Measurements from ENCODE around the gene TMPRSS6. TPM values are rescaled to one million over a fixed set of nuclear protein-coding genes. Genes with fewer than 3 reads are reported as not detected.

Gene TMPRSS6
- total RNA-seq, 4 donors from 2014 or later = 0.27 to 0.88 TPM; not detected in 2

GRCh38 chr22:37107816-37108621 is 1.5 kb downstream of the TMPRSS6 start:
- no peak for DNase-seq
- Histone ChIP-seq H3K36me3 (no peaks in the 10 kb centered on the region), H3K27me3 (no peaks in the 10 kb centered on the region), H3K27ac (no peak overlapping the region), H3K9me3 (no peaks in the 10 kb centered on the region), H3K4me1 (peaks cover 0 to 5% (median 0%) of the 10 kb centered on the region in 4 donors), H3K4me3 (no peak overlapping the region)
- no peak for TF ChIP-seq POLR2A (IDR thresholded peaks at IDR 0.05)
- TF ChIP-seq, protein P1, sequence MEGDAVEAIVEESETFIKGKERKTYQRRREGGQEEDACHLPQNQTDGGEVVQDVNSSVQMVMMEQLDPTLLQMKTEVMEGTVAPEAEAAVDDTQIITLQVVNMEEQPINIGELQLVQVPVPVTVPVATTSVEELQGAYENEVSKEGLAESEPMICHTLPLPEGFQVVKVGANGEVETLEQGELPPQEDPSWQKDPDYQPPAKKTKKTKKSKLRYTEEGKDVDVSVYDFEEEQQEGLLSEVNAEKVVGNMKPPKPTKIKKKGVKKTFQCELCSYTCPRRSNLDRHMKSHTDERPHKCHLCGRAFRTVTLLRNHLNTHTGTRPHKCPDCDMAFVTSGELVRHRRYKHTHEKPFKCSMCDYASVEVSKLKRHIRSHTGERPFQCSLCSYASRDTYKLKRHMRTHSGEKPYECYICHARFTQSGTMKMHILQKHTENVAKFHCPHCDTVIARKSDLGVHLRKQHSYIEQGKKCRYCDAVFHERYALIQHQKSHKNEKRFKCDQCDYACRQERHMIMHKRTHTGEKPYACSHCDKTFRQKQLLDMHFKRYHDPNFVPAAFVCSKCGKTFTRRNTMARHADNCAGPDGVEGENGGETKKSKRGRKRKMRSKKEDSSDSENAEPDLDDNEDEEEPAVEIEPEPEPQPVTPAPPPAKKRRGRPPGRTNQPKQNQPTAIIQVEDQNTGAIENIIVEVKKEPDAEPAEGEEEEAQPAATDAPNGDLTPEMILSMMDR (IDR thresholded peaks at IDR 0.05) = no peak

DNA sequence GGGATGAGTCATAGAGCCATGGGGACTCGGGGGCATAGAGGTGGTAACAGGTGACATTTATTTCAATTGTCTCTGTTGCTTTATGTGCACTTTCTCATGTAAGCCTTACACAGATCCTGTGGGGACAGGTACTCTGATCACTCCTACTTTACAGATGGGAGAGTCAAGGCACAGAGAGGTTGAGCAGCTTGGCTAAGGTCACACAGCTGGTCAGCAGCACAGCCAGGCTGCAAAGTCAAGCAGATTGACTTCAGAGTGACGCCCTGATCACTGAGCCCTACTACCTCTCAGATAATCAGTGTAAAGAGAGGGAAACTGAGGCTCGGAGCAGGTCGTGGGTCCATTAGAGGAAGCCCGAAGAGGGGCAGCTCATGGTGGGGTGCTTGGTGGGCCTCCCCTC is 3.5 kb downstream of the TMPRSS6 start:
- TF ChIP-seq POLR2A (IDR thresholded peaks at IDR 0.05) = no peak
- TF ChIP-seq, protein P1 (IDR thresholded peaks at IDR 0.05) = no peak
- Histone ChIP-seq H3K36me3 (no peaks in the 10 kb centered on the region), H3K4me3 (no peak overlapping the region)

GRCh38 chr22:37105154-37105553 is 4.4 kb downstream of the TMPRSS6 start:
- no peaks in the 10 kb centered on the region for H3K9me3 ChIP-seq
- no peaks in the 10 kb centered on the region for H3K27me3 ChIP-seq
- no peak overlapping the region for H3K27ac ChIP-seq
- TF ChIP-seq POLR2A (IDR thresholded peaks at IDR 0.05) = no peak
- TF ChIP-seq, protein P1 (IDR thresholded peaks at IDR 0.05) = no peak
- no peaks in the 10 kb centered on the region for H3K36me3 ChIP-seq
- H3K4me1 ChIP-seq = peaks cover 0 to 8% (median 0%) of the 10 kb centered on the region in 4 donors
- DNase-seq = no peak
- no peak overlapping the region for H3K4me3 ChIP-seq

More for the DNA sequence above, 3.5 kb downstream of the TMPRSS6 start:
- Histone ChIP-seq H3K27ac (no peak overlapping the region), H3K4me1 (peaks cover 0 to 5% (median 0%) of the 10 kb centered on the region in 4 donors), H3K9me3 (no peaks in the 10 kb centered on the region), H3K27me3 (no peaks in the 10 kb centered on the region)
- DNase-seq = no peak

GRCh38 chr22:37103656-37104452 is 5.7 kb downstream of the TMPRSS6 start:
- no peaks in the 10 kb centered on the region for H3K27me3 ChIP-seq
- DNase-seq = no peak
- peaks cover 0 to 11% (median 0%) of the 10 kb centered on the region in 4 donors for H3K4me1 ChIP-seq
- TF ChIP-seq, protein P1 (IDR thresholded peaks at IDR 0.05) = no peak
- TF ChIP-seq POLR2A (IDR thresholded peaks at IDR 0.05) = no peak
- no peak overlapping the region for H3K4me3 ChIP-seq
- no peaks in the 10 kb centered on the region for H3K36me3 ChIP-seq
- H3K9me3 ChIP-seq = no peaks in the 10 kb centered on the region
- H3K27ac ChIP-seq = no peak overlapping the region

GRCh38 chr22:37103151-37103550 is 6.4 kb downstream of the TMPRSS6 start:
- no peaks in the 10 kb centered on the region for H3K27me3 ChIP-seq

More at GRCh38 chr22:37103151-37103550, 6.4 kb downstream of the TMPRSS6 start:
- Histone ChIP-seq H3K4me1 (peaks cover 0 to 11% (median 0%) of the 10 kb centered on the region in 4 donors), H3K4me3 (no peak overlapping the region), H3K36me3 (no peaks in the 10 kb centered on the region), H3K9me3 (no peaks in the 10 kb centered on the region), H3K27ac (no peak overlapping the region)
- no peak for DNase-seq
- TF ChIP-seq, protein P1 (IDR thresholded peaks at IDR 0.05) = no peak
- TF ChIP-seq POLR2A (IDR thresholded peaks at IDR 0.05) = no peak

Data from Peyer's patch (tissue), 4 donors.